ENCODE data around the gene SPPL2A.

The SPPL2A gene

DNA sequence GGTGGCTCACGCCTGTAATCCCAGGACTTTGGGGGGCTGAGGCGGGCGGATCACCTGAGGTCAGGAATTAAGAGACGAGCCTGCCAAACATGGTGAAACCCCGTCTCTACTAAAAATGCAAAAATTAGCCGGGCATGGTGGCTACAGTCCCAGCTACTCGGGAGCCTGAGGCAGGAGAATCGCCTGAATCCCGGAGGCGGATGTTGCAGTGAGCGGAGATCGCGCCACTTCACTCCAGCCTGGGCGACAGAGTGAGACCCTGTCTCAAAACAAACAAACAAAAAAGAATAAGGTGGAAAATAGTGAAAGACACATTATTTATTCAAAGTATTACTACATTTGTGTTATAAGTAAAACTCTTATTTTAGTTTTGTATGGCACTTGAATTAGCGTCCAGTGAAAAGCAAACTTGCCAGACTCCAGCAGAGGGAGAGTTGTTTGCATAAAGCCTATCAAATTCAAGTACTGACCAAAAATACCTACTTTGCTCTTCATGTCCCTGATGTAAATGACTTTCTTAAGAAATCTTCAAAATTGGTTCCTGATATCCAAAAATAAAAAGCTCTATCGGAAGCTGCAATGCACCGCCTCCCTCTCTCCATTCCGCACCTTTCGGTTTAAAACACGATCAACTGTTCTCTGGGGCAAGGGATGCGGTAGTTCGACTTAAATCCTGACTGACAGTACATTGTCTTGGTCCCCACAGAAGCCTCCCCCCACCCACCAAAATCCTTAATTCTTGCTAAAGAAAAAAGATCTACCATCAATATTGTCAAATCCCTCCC is 80.1 kb downstream of the SPPL2A start:
- DNase-seq: no peak

GRCh38 chr15:50681467-50681866 is 84.0 kb downstream of the SPPL2A start:
- no peak for DNase-seq

DNA sequence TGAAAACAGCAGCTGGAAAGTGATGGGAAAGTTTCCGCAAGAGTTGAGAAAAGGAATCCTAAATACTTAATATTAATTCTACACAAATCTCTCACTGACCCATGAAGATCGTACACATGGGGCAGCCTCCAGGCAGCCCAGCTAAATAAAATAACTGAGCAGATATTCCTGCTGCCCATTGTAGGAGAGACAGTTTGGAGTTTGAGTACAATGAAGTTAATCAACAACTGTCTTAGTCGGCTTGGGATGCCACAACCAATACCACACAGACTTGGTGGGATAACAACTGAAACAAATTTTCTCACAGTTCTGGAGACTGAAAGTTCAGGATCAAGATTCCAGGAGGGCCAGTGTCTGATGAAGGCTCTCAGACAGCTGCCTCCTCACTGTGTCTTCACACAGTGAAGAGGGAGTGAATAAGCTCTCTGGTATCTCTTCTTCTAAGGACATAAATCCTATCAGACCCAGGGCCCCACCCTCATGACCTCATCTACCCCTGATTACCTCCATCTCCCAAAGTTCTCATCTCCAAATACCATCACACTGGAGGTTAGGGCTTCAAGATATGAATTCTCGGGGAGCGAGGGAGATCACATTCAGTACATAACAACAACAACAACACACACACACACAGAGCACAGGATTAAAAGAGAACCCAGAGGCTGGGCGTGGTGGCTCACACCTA is 88.6 kb downstream of the SPPL2A start:
- no peak for DNase-seq

DNA sequence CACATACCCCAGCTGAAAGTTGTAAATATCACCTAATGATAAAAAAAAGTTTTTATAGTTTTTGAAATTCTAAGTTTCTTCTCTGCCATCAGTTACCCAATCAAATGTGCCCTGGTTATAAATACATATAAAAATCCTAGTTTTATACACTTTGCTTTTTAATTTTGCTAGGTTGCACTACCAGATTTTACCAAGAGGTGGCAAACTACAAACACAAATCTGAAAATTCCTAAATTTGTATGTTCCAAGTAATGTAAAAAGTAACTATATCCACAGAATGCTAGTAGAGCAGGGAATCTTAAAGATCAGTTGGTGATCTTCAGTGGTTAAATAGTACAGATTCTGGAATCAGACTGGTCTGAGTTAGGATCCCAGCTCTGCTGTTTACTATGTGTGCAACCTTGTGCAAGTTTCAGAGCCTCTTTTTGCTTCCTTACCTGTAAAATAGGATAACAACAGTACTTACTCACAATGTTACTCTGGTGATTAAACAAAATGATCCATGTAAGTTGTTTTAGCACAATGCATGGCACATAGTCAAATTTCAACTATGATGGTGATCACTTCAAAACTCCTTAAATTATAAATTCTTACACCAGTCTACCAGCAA is 89.9 kb downstream of the SPPL2A start:
- peak; percentile 54 for DNase-seq

GRCh38 chr15:50670115-50670514 is 95.4 kb downstream of the SPPL2A start:
- no peak for DNase-seq

DNA sequence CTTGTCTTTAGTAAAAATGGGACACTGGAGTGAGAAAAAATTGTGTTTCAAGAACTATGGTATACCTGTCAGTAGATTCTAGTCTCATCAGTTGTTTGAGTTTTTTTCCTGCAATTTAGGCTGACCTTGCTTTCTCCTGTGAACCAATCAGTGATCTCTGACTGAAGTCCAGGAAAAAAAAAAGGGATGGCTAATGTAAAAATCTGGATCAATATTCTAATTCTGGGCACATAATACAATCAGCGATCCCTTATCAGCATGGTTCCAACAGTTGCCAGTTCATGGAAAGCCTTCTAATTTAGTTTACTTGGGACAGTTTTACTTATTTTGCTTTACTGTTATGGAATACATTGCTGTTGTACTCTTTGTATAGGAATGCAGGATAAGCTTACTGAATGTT is 95.9 kb downstream of the SPPL2A start:
- no peak for DNase-seq

DNA sequence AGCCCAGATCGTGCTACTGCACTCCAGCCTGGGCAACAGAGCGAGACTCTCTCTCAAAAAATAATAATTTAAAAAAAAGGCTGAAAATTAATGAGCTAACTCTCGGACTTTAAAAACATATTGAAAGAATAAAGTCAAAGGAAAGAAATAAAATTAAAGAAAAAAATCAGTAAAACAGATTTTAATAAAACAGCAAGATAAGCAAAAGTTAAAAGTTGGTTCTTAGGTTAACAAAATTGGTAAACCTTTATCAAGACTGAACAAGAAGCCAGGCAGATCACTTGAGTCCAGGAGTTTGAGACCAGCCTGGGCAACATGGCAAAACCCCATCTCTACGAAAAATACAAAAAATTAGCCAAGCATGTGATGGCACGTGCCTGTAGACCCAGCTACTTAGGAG is 99.6 kb downstream of the SPPL2A start:
- no peak for DNase-seq

- no peak for DNase-seq
These were observed 110.0 kb downstream of the SPPL2A start for GRCh38 chr15:50655555-50655954.

DNA sequence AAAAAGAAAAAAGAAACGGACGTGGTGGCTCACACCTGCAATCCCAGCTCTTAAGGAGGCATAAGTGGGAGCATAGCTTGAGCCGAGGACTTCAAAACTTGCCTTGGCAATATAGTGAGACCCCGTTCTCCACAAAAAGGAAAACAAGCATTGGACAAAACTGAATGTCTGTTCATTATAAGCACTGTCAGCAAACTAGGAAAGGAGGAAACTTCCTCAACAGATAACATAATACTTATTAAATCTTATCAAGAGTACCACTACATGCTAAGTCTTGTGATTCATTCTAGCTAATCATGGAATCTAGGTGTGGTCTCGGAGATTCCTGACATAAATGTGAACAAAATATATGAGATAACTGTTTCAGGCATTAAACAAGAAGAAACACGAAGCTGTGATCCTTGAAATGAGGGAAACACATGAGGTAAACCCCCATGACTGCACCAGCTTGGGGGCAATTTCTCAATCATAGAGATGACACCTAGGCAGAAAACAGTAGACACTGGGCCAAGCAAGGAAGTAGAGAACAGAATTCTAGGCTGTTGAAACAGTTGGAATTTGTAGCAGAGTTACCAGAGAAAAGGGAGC is 112.3 kb downstream of the SPPL2A start:
- no peak for DNase-seq

GRCh38 chr15:50652671-50653070 is 112.8 kb downstream of the SPPL2A start:
- DNase-seq: no peak

Measured in CD4-positive, alpha-beta T cell treated with Interleukin-4 for 4 hours (primary cell).